Lower leg skin (tissue), 3 donors: ENCODE measurements around the gene F2R.

Experiments used
- CTCF ChIP-seq, 3 donors: fragments of 450-650 bp; IDR thresholded peaks; one replicate each; pipeline ENCODE4 v1.5.1; 2016; ENCODE audit warnings: antibody characterized with exemption in 3 of 3, mild to moderate bottlenecking in 3 of 3, moderate library complexity in 2 of 3
- POLR2A ChIP-seq, 2 donors: fragments of 450-650 bp; IDR thresholded peaks; one replicate each; pipeline ENCODE4 v1.6.1; 2016 to 2017; ENCODE audit warnings: antibody characterized with exemption in 2 of 2, mild to moderate bottlenecking in 1 of 2, moderate library complexity in 1 of 2

GRCh38 chr5:76710991-76711390 is 4.9 kb upstream of the F2R start:
- no peak for TF ChIP-seq CTCF (IDR thresholded peaks at IDR 0.05)
- TF ChIP-seq POLR2A (IDR thresholded peaks at IDR 0.05): no peak
